Right renal cortex interstitium (tissue), 3 donors: ENCODE results near the gene ZNF549. TPM values are rescaled to one million over a fixed set of nuclear protein-coding genes. Genes with fewer than 3 reads are reported as not detected.
A peak's percentile ranks its signal among the peaks of the same experiment; 100 is the strongest.
"Not testable (repeated sequence)": the region's sequence is repeated elsewhere in the genome, so short reads cannot be mapped to it uniquely, and the experiment has no call there.

Experiments used
- DNase-seq, 3 donors: peaks; one replicate each; pipeline ENCODE4 v3.0.0-alpha.2; 2013; ENCODE audit warnings: low read depth in 3 of 3, low spot score in 2 of 3
- polyA plus RNA-seq, 3 donors: library from polyadenylated mRNA; unstranded; fragments of 120-200 nt; gene quantifications; one replicate each; pipeline ENCODE4 v1.2.1, GENCODE V29; 2013; ENCODE audit not compliant: insufficient read length in 3 of 3

Gene ZNF549
- 10 to 100 TPM; 13.3 to 14.8 (median 13.3) TPM for polyA plus RNA-seq

DNA sequence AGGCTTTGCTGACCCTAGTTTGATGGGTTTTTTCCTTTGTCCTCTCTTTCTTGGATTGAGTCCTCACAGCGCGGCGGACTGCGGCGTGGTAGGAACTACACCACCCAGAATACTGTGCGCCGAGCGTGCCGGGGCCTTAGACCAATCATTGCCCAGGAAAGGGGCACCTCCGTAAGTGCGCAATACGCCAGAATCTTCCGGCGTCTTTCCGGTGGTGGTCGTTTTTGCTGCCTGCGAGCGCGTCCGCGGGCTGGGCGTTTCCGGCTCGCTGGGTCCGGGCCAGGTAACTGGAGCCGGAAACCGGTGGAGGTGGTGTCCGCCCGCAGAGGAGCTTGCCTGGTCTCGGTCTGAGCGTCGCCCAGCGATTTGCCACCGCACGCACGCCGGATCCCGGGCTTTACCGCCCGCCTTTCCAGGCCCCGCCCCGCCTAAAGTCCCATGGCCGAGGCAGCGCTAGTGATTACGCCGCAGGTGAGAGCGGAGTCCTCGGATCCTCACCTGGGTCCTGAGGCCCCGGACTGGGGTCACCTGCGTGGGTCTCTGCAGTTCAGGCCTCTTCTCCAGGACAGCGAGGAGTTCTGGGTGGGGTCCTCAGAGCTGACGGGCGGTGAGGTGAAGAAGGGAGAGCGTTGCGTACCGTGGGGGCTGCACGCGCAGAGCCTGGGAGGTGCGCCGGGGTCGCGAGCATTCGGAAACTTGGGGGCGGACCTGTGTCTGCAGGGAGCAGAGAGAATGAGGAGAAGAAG is at the start of gene ZNF549:
ZNF549 (plus strand) TSS at position 221 of the 746 bp plus-strand sequence; CDS start at position 439, 218 bp downstream.
- DNase-seq: peak; percentile 76 to 82 (median 81)

DNA sequence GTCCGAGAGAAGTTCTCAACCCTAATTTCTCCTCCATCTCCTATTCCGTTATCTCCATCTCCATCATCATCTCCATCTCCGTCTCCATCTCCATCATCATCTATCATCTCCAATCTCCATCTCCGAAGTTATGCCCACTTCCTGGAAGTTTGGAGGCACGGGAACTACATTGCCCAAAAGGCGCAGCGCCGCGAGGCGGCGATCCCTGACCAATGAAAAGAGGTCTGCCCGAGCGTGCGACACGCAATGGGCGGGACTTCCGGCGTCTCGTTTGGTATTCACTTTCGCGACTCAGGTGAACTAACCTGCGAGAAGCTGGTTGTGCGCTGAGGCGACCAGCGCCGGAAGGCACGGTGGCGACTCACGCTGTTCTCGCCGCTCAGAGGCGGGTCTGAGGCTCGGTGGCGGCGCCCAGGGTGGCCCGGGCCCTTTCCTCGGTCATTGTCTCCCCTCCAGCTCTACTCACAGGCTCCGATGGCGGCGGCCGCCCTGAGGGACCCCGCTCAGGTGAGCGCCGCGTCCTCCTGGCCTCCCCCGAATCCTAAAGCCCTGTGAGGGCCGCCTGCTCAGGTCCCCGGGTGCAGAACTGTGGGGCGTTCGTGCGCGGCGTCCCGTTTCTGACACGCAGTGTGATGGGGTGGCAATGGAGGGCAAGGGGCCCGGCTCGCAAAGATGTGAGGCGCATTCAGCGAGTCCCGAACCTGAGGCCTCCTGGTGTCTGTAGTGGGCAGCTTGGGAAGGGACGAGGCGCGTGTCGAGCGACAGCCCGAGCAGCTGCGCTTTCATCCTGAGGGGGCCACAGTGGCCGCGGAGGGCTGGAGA is 39.5 kb upstream of the ZNF549 start, which contains the start of gene ZNF419:
ZNF419 (plus strand) TSS at position 274 of the 822 bp plus-strand sequence; CDS start at position 475, 201 bp downstream.
- DNase-seq: peak; percentile 80 to 88 (median 84)

DNA sequence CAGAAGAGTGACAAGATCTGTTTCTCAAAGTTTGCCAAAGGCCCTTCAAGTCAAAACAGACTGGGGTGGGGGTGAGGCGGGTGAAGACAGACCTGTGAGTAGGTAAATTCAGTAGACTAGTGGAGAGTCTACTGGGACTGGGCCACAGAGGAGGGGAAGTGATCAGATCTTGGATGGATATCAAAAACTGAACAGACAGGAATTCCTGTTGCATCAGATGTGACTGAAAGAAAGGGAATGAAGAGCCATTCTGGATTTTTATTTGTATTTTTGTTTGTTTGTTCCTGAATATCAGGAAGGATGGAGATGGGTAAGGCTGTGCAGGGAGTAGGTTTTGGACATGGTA is 38.9 kb upstream of the ZNF549 start:
- DNase-seq: not testable (repeated sequence)

DNA sequence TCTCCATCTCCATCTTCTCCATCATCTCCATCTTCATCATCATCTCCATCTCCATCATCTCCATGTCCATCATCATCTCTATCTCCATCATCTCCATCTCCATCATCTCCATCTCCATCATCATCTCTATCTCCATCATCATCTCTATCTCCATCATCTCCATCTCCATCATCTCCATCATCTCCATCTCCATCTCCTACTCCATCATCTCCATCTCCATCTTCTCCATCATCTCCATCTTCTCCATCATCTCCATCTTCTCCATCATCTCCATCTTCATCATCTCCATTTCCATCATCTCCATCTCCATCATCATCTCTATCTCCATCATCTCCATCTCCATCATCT is 27.9 kb upstream of the ZNF549 start:
- not testable (repeated sequence) for DNase-seq

DNA sequence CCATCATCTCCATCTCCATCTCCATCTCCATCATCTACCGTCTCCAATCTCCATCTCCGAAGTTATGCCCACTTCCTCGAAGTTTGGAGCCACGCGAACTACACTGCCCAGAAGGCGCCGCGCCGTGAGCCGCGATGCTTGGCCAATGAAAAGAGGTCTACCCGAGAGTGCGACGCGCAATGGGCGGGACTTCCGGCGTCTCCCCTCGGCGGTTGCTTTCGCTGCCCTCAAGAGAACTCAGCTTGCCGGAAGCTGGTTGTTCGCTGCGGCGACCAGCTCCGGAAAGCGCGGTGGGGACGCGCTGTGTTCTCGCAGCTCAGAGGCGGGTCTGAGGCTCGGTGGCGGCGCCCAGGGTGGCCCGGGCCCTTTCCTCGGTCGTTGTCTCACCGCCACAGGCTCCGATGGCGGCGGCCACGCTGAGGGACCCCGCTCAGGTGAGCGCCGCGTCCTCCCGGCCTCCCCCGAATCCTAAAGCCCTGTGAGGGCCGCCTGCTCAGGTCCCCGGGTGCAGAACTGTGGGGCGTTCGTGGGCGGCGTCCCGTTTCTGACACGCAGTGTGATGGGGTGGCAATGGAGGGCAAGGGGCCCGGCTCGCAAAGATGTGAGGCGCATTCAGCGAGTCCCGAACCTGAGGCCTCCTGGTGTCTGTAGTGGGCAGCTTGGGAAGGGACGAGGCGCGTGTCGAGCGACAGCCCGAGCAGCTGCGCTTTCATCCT is 27.3 kb upstream of the ZNF549 start, which contains the start of gene ZNF773:
ZNF773 (plus strand) TSS at position 259 of the 716 bp plus-strand sequence; CDS start at position 402, 143 bp downstream.
- DNase-seq: peak; percentile 80 to 91 (median 85)

DNA sequence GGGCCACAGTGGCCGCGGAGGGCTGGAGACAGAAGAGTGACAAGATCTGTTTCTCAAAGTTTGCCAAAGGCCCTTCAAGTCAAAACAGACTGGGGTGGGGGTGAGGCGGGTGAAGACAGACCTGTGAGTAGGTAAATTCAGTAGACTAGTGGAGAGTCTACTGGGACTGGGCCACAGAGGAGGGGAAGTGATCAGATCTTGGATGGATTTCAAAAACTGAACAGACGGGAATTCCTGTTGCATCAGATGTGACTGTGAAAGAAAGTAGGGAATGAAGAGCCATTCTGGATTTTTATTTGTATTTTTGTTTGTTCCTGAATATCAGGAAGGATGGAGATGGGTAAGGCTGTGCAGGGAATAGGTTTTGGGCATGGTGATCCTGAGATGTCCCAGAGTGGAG is 26.8 kb upstream of the ZNF549 start:
- not testable (repeated sequence) for DNase-seq

DNA sequence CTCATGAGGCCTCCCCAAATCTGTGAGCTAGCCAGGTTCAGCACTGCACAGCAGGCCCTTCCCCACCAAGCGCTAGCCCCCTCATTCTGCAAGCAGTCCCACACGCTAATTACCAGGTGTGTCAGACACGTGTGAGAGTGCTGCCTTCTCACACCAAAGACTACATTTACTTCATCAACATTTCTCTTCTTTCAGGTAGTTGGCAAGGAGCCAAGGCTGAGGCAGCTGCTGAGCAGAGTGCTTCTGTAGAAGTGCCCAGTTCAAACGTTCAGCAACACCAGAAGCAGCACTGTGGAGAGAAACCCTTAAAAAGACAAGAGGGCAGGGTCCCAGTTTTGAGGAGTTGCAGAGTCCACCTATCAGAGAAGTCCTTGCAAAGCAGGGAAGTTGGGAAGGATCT is 21.0 kb upstream of the ZNF549 start:
- DNase-seq: no peak

DNA sequence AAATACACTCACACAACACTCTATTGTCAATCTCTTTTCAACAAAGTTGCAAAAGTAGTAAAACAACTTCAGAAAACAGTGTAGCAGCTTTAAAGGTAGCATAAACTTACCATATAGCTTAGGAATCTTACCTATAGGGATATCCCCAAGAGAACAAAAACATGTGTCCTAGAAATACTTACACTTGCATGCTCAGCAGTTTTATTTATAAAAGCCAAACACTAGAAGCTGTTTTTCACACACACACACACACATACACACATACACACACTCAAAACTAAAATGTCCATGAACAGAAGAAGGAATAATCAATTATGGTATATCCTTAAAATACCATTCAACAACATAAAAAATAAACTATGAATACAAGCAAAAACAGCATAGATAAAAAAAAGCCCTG is 15.7 kb upstream of the ZNF549 start:
- DNase-seq: no peak

DNA sequence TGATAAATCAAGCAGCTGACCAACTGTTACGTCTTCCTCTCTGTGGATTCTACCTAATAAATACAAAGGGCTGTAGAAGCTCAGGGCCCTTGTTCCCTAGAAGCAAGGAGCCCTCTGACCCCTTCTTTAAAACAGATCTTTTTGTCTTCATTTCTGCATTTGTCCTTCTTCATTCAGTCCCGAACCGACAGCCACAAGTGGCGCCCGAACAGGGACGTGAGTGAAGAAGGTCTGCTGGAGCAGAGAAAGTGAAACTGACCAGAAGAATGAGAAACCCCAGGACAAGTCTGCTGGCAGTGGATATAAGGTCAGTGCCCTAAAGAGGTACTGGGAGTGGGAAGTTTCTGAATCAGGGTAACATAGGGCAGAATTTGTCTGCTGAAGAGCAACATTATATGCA is 14.3 kb upstream of the ZNF549 start:
- no peak for DNase-seq

DNA sequence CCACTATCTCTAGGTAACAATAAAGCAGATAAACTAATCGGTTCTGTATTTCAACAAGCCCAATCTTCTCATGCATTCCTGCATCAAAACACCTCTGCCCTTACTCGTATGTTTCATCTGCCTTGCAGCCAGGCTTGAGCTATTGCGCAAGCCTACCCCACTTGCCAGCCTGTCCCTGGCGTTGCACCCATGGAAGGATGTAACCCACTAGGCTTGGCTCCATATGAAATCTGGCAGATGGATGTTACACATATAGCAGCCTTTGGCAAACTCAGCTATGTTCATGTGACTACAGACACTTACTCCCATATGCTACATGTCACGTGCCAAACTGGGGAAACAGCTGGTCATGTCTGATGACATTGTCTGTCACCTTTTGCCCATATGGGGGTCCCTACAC is 11.9 kb upstream of the ZNF549 start:
- DNase-seq: no peak

DNA sequence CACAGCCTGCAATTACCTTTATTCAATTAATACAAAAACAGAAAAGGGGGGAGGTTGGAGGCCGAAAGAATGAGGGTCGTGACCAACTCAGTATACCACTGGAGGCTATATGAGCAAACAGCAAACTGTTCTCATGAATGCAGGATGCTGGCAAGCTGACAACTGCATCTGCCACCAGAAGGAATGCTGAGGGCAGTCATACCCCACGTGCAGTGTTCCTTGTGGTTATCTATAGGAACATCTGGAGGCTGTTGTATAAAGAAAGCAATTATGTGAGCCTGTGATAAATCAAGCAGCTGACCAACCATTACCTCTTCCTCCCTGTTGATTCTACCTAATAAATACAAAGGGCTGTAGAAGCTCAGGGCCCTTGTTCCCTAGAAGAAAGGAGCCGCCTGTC is 9.1 kb upstream of the ZNF549 start:
- not testable (repeated sequence) for DNase-seq

DNA sequence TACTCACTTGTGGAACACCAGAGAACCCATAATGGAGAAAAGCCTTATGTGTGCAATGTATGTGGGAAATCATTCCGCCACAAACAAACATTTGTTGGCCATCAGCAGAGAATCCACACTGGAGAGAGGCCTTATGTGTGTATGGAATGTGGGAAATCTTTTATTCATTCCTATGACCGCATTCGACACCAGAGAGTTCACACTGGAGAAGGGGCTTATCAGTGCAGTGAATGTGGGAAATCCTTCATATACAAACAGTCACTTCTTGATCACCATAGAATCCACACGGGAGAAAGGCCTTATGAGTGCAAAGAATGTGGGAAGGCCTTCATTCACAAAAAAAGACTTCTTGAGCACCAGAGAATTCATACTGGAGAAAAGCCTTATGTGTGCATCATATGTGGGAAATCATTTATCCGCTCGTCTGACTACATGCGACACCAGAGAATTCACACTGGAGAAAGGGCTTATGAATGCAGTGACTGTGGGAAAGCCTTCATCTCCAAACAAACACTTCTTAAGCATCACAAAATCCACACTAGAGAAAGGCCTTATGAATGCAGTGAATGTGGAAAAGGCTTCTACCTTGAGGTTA is 10.9 kb downstream of the ZNF549 start:
- DNase-seq: no peak

DNA sequence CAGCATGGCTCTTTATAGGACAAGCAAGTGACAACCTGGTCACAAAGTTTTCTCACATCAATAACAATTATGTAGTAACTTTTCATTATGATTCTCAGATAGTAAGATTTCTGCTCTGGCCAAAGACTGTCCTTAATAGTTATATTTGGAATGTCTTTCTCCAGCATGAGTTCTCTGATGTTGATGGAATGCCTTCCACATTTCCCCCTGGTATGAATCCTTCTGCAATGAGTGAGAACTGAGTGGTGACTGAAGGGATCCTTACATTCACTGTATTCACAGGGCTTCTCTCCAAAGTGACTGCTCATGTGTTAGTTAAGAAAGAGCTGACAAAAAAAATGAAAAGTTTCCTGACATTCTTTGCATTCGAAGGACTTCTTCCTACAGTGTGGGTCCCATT is 19.4 kb downstream of the ZNF549 start:
- no peak for DNase-seq

DNA sequence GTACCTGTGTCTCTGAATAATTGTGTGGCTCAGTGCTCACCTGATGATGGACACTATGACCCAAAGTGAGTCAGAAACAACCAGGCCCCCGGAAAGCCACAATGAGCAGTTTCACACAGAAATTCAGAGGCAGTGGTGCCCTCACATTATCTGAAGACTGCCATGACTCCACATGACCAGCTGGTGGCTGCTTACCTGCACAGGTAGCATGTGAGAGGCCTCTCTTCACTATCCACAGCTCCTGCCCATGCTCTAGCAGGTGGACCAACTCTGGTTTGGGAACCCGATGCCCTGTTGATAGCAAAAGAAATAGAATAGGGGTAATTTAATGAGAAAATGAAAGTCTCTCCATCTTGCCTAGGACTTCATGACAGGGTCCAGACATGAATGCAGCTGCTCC is 25.3 kb downstream of the ZNF549 start:
- DNase-seq: no peak

DNA sequence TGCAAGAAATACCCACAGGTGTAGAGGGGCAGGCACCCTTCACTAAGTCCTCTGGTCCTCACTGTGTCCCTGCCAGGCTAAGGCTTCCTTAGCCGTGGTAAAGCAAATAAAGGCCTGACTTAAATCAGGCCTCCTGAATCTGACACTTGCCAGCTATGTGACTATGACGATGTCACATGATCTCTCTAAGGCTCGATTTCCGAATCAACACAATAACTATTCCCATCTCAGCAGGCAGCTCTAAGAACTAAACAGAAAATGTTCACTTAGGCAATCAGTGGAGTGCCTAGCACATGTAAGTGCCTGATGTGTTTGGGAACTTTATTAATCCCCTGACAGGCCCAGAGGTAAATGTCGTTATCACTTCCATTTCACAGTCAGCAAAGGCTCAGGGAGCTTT is 30.5 kb downstream of the ZNF549 start:
- DNase-seq: no peak

DNA sequence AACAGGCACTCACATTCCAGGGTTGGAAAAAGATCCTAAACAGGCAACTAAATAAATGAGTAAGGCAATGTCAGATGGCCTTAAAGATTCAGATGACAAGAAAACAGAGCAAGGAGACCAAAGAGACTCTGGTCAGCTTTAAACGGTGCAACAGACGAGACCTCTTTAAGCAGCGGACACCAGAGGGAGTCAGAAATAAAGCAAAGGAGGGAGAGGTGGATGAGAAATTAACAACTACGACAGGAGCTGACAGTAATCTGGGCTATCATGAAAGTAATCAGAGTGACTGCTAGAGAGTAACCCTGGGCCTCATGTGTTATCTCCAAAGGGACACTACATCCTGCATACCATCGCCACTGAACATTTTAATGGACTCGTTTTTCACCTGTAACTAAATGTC is 31.4 kb downstream of the ZNF549 start:
- DNase-seq: no peak

DNA sequence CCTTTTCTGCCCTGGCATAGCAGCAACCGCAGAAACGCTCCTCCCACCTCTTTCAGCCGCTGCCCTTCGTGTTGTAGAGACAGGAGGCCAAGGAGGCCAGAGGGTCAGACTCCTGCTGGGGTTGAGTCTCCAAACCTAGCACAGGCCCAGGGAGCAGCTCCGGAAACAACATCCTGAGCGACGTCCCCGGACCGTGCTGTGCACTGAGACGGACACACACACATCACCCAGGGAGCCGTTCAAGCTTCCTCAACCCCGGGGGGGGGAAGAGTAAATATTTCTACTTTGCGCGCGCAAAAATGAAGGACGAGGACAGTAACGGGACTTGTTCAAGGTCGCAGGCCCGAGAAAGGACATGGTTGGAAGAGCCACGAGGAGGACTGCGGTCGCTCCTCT is 31.9 kb downstream of the ZNF549 start:
- DNase-seq: no peak

DNA sequence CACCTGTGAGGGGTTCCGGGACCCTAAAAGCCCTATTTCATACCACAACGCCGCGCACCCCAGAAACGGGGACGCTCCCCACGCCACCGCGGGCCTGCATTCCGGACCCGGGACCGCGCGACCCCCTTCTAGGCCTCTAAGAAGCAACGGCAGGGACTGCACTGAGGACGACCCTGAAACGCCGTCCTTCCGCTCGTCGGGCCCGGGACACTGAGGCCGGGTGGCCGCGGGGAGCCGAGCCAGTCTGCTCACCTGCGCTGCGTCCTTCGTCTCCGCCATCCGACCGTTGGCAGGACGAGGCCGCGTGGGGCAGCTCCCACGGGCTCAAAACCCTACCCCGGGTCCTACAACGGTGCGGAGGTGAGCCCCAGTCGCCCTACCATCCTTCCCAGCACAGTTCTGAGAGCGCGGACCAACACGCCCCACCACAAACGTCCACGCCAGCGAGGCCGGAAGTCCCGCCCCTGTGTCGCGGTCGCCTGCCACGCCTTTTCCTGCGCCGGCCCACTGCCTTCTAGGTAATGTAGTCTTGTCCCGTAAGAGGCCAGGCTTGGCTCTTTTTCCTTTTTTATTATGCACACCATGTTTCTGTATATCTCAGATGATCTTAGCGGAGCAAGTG is 32.4 kb downstream of the ZNF549 start, which contains the start of gene ZNF550:
ZNF550 (minus strand) TSS at position 460 of the 622 bp plus-strand sequence; CDS start at position 279, 181 bp downstream.
- peak; percentile 69 to 79 (median 73) for DNase-seq

DNA sequence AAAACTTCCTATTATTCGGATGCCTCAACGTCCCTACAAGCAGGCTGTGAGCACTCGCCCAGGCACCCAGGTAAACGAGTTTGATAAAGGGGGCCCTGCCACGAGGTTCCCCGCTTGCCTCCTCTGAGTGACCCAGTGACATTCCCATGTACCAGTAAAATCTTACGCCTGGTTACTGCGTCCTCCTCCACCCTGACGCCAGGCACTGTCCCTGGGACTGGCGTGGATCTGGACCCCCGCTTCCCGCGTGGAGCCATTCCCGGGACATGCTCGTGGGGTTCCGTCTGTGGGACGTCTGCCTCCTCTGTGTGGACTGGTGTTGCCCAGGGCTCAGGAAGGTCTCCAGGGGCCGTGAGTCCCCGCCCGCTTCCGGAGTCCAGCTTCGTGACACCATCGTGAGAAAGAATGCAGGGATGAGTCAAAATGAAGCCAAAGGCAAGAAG is 32.9 kb downstream of the ZNF549 start:
- DNase-seq: no peak

DNA sequence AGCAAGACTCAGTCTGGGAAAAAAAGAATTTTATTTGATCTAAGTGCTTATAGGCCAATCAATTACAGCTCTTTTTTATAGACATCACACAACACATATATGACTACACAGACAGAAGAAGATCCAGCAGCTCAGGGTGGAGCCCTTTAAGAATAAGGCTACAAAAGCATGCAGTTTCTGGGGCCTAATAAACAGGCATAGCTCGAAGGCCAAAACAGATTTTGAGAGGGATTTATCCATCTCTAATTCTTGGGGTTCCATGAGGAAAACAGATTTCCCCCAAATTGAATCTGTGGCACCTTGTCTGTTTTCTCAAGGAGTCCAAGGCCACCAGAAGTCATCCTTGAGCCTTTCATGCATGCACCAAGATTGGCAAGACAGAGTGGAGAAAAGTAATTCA is 36.4 kb downstream of the ZNF549 start:
- DNase-seq: no peak
